ENCODE results near the gene BUB3.

- TF ChIP-seq, protein P1, sequence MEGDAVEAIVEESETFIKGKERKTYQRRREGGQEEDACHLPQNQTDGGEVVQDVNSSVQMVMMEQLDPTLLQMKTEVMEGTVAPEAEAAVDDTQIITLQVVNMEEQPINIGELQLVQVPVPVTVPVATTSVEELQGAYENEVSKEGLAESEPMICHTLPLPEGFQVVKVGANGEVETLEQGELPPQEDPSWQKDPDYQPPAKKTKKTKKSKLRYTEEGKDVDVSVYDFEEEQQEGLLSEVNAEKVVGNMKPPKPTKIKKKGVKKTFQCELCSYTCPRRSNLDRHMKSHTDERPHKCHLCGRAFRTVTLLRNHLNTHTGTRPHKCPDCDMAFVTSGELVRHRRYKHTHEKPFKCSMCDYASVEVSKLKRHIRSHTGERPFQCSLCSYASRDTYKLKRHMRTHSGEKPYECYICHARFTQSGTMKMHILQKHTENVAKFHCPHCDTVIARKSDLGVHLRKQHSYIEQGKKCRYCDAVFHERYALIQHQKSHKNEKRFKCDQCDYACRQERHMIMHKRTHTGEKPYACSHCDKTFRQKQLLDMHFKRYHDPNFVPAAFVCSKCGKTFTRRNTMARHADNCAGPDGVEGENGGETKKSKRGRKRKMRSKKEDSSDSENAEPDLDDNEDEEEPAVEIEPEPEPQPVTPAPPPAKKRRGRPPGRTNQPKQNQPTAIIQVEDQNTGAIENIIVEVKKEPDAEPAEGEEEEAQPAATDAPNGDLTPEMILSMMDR (conservative IDR thresholded peaks at IDR 0.05; ENCODE audit: low read depth in 2 of 2) = peak; percentile 20 to 25; a peak in 2 of 4 replicates
- TF ChIP-seq EZH2 (IDR thresholded peaks at IDR 0.05; ENCODE audit: low read depth, unreplicated experiment) = no peak
- TF ChIP-seq EZH2phosphoT487 (IDR thresholded peaks at IDR 0.05; ENCODE audit: unreplicated experiment) = no peak
- no peak for TF ChIP-seq POLR2AphosphoS5 (IDR thresholded peaks at IDR 0.05; ENCODE audit: low read depth)
- TF ChIP-seq ZNF331 (CRISPR knock-in tag; IDR thresholded peaks at IDR 0.05; ENCODE audit: low read depth) = no peak
- no peak for TF ChIP-seq JUNB (IDR thresholded peaks at IDR 0.05; ENCODE audit: unreplicated experiment)
- TF ChIP-seq, protein P2, sequence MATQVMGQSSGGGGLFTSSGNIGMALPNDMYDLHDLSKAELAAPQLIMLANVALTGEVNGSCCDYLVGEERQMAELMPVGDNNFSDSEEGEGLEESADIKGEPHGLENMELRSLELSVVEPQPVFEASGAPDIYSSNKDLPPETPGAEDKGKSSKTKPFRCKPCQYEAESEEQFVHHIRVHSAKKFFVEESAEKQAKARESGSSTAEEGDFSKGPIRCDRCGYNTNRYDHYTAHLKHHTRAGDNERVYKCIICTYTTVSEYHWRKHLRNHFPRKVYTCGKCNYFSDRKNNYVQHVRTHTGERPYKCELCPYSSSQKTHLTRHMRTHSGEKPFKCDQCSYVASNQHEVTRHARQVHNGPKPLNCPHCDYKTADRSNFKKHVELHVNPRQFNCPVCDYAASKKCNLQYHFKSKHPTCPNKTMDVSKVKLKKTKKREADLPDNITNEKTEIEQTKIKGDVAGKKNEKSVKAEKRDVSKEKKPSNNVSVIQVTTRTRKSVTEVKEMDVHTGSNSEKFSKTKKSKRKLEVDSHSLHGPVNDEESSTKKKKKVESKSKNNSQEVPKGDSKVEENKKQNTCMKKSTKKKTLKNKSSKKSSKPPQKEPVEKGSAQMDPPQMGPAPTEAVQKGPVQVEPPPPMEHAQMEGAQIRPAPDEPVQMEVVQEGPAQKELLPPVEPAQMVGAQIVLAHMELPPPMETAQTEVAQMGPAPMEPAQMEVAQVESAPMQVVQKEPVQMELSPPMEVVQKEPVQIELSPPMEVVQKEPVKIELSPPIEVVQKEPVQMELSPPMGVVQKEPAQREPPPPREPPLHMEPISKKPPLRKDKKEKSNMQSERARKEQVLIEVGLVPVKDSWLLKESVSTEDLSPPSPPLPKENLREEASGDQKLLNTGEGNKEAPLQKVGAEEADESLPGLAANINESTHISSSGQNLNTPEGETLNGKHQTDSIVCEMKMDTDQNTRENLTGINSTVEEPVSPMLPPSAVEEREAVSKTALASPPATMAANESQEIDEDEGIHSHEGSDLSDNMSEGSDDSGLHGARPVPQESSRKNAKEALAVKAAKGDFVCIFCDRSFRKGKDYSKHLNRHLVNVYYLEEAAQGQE (IDR thresholded peaks at IDR 0.05; ENCODE audit: unreplicated experiment) = no peak
- TF ChIP-seq CREB1 (CRISPR knock-in tag; IDR thresholded peaks at IDR 0.05; ENCODE audit: low read depth) = no peak
- TF ChIP-seq NANOG (IDR thresholded peaks at IDR 0.05; ENCODE audit: borderline replicate concordance) = no peak
- no peak for TF ChIP-seq STAT1 (IDR thresholded peaks at IDR 0.05; ENCODE audit: unreplicated experiment)
- no peak for TF ChIP-seq ZNF114 (CRISPR knock-in tag; IDR thresholded peaks at IDR 0.05)
- TF ChIP-seq ETS1 (IDR thresholded peaks at IDR 0.05) = no peak
- TF ChIP-seq ZNF462 (CRISPR knock-in tag; IDR thresholded peaks at IDR 0.05) = no peak
Measured at GRCh38 chr10:123142701-123143161, 11.5 kb upstream of the BUB3 start.
